ENCODE measurements around the gene FER1L5. TPM values are rescaled to one million over a fixed set of nuclear protein-coding genes. Genes with fewer than 3 reads are reported as not detected.
A peak's percentile ranks its signal among the peaks of the same experiment; 100 is the strongest.

The FER1L5 gene
- total and polyA plus RNA-seq, 9 of the 15 experiments (the other 6 are each of a cell fraction or from before 2014, with no cell fraction given), result 0.01 TPM; not detected in 6

GRCh38 chr2:96739633-96740428, 97.3 kb downstream of the FER1L5 start, which contains the start of gene LMAN2L (continued):
- TF ChIP-seq JUN (IDR thresholded peaks at IDR 0.05; ENCODE audit: borderline replicate concordance, low read depth, low read length) (0 out of 2 replicates have a peak, but pooled peaks have one; percentile 15), JUN (CRISPR knock-in tag; IDR thresholded peaks at IDR 0.05; ENCODE audit: borderline replicate concordance) (no peak), NFIC (IDR thresholded peaks at IDR 0.05) (no peak; the same call in 1 of the 2 replicates), ZNF444 (CRISPR knock-in tag; IDR thresholded peaks at IDR 0.05) (no peak), TAF1 (IDR thresholded peaks at IDR 0.05; ENCODE audit: control insufficient read depth, extremely low read depth, insufficient read depth, low read length, severe bottlenecking) (peak; percentile 58), ZNF407 (IDR thresholded peaks at IDR 0.05; ENCODE audit: low read depth) (no peak), USF1 (CRISPR knock-in tag; IDR thresholded peaks at IDR 0.05) (peak; percentile 72), ELK1 (CRISPR knock-in tag; IDR thresholded peaks at IDR 0.05) (no peak), ZNF143 (CRISPR knock-in tag; IDR thresholded peaks at IDR 0.05) (peak; percentile 88), RCOR1 (IDR thresholded peaks at IDR 0.05; ENCODE audit: borderline replicate concordance in 1 of 2, low read depth in 2 of 2, low read length in 2 of 2) (0 out of 4 replicates have a peak, but pooled peaks of 1 of the 2 experiments have one; percentile 22), RBM34 (IDR thresholded peaks at IDR 0.05; ENCODE audit: borderline replicate concordance, insufficient read depth, low read length) (no peak), SUPT5H (IDR thresholded peaks at IDR 0.05) (peak; percentile 81), RBFOX2 (IDR thresholded peaks at IDR 0.05; ENCODE audit: low read depth, low read length) (peak; percentile 85), E2F3 (CRISPR knock-in tag; IDR thresholded peaks at IDR 0.05) (no peak), SNIP1 (IDR thresholded peaks at IDR 0.05; ENCODE audit: low read depth) (no peak), ZNF12 (CRISPR knock-in tag; IDR thresholded peaks at IDR 0.05) (no peak), POLR2A (conservative IDR thresholded peaks at IDR 0.05) (peak; percentile 84), SREBF2 (CRISPR knock-in tag; IDR thresholded peaks at IDR 0.05) (0 out of 2 replicates have a peak, but pooled peaks have one; percentile 60), GABPB1 (CRISPR knock-in tag; IDR thresholded peaks at IDR 0.05) (0 out of 2 replicates have a peak, but pooled peaks have one; percentile 35)
